ENCODE results near the gene SEMA6B.
"Not testable (repeated sequence)": the region's sequence is repeated elsewhere in the genome, so short reads cannot be mapped to it uniquely, and the experiment has no call there.

SEMA6B gene

DNA sequence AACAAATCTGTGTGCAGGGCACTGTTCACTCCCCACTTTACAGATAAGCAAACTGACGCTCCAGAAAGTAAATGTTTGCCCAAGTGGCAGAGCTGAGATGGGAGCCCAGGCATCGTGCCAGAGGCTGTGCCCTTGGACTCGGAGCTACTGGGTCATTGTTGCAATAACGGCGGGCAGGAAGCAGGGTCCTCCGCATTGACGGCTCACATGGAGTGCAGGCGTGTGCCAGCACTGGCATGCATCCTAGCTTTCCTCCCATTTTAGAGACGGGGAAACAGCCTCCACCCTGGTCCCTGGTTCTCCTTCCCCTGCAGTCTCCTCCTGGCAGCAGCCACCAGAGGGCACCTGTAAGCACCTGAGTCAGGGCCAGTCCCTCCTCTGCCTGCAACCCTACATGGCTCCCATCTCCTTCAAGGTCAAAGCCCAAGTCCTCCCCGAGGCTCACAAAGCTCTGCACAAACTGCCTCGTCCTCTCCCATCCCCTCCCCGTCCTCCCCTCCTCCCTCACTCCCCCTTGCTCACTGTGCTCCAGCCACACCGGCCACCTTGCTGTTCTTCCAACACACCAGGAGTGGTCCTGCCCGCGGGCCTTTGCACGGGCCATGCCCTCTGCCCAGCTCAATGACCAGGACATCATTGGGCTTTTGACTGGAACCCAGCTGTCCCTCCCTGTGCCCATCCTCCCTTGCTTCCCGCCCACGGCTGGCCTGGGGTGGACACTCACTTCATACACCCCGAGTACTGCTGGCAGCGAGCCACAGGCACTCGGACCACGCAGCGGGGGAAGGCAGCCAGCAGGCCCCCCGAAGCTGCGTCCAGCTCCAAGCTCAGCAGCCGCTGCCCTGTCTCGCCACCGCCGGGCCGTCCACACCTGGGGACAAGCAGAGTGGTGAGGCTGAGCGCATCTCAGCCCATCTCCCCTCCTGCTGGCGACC, 11.9 kb downstream of the SEMA6B start:
- no peak for DNase-seq (ENCODE audit: low read depth in 3 of 3)

DNA sequence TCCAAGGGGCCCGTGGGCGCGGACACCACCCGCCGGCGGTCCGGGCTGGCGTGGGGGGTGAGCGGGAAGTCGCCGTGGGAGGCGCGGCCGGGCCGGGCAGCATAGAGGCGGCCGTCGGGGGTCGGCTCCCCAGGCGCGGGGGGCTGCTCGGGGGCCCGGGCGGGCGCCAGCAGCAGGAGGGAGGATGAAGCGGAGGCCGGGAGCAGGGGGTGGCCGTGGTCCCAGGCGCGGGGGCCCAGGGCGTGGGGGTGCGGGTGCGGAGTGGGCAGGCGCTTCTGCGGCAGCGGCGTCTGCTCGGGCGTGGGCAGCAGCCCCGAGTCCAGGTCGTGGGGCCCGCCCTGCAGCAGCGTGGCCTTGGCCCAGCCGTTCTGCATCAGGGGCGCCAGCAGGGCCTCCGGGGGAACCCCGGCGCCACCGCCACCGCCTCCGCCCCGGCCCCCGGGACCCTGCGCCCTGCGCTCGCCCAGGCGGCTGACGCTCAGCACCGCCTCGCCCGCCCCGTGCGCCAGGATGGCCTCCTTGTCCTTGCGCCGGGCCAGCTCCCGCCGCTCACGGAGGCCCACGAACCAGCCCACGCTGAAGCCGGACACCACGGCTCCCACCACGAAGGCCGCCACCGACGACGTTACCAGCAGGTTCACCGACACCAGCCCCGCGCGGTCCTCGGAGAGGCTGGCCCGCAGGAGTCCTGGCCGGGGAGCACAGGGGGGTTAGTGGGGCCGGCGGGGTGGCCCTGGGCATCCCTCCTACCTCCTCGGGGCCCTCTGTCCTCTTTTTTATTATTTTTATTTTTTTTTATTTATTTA, 15.4 kb downstream of the SEMA6B start:
- no peak for DNase-seq (ENCODE audit: low read depth in 3 of 3)

DNA sequence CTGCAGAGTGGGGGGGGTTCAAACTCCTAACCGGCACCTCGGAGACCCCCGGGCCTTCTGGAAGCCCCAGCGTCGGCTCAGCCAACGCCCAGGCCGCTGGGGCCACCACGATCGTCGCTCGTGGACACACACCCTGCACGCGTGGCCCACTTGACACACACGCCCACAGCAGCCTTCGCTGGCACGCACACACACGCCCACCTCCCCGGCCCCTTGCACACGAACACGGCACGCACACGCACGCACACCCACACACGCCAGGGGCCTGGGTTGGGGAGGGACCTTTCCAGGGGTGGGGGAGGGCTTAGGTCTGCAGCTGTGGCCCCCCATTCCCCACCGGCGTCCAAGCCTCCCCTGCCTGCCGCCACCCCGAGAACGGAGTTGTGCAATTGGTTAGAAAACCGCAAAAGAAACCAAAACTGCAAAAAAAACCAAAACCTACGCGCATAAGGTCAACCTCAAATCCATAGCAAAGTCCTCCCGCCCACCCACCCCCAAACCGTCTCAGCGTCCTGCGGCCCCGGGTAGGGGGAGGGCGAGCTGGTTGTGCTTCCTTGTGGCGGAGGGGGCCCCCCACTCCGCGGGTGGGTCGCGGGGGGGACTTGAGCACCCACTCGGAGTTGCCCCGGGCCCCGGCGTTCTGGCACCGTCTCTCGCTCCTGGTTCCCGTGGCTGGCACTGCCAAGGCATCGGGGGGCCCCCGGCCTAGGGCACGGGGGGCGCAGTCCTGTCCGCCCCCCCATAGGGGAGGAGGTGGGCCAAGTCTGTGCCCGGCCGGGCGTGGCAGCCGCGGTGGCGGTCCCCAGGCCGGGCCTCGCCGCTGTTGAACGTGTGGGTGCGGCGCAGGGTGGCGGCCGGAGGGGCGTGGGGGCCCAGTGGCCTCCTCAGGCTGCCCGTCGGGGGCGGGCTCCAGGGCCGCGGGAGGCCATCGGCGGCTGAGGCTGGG, 16.3 kb downstream of the SEMA6B start:
- no peak for DNase-seq (ENCODE audit: low read depth in 3 of 3)

DNA sequence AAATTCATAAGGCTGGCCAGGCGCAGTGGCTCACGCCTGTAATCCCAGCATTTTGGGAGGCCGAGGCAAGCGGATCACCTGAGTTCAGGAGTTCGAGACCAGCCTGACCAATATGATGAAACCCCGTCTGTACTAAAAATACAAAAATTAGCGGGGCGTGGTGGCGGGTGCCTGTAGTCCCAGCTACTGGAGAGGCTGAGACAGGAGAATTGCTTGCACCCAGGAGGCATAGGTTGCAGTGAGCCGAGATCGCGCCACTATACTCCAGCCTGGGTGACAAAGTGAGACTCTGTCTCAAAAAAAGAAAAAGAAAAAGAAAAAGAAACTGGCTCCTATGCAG, 17.7 kb downstream of the SEMA6B start:
- DNase-seq (ENCODE audit: low read depth in 3 of 3), result not testable (repeated sequence)

DNA sequence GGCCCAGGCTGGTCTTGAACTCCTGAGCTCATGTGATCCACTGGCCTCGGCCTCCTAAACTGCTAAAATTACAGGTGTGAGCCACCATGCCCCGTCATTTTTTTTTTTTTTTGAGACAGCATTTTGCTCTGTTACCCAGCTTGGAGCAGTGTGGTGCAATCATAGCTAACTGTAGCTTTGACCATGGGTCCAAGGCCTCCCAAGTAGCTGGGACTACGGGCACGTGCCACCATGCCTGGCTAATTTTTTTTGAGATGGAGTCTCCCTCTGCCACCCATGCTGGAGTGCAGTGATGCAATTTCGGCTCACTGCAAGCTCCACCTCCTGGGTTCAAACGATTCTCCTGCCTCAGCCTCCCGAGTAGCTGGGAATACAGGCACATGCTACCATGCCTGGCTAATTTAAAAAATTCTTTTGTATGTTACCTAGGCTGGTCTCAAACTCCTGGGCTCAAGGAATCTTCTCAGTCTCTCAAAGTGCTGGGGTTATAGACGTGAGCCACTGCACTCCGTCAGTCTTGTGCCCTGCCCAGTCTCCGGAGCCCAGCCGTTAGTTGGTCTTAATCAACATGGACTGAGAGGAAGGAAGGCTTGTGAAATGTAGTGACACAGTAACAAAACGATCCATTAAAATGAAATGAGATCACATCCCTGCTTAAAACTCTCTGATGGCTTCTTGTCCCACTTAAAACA, 18.2 kb downstream of the SEMA6B start:
- DNase-seq (ENCODE audit: low read depth in 3 of 3), result no peak

DNA sequence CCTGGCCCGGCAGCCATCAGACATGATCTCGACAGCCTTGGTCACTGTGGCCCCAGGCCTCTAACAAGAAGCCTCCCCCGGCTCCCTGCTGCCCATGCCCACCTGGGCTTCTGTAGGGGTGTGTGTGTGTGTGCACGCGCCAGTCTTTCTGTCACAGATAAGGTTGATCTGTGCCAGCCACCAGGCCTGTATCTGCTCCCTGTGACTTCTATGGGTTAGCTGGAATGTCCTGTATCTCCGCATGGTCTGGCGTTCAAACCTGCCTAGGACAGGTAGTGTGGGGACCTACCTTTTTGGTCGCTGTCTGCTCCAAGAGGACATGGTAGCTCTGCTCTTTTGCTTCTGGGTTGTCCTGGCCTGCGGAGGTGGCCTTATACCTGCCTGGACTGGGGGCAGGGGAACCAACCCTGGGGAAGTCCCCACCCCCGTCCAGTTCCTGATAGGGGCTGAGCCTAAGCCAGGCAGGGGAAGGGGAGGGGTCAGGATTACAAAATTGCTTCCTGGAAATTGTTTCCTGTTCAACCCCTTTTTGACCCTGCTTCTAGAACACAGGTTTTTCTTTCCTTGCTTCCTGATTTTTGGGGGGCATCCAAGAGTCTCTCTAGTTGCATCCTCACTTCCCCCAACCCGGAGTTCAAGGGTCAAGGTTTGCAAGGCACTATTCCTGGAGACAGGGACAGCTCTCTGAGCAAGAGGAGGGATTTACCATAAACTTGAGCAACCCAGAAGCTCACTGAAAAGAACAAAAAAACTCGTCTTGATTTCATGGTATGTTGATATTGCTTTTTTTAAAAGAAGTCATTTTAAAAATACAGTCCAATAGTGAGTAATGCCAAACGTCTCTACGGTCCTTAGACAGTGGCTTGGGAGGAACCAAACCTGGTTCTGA, 19.5 kb downstream of the SEMA6B start, which contains the start of gene LRG1:
LRG1 (minus strand) TSS at position 344 of the 889 bp plus-strand sequence; CDS start at position 321, 23 bp downstream.
- no peak for DNase-seq (ENCODE audit: low read depth in 3 of 3)

DNA sequence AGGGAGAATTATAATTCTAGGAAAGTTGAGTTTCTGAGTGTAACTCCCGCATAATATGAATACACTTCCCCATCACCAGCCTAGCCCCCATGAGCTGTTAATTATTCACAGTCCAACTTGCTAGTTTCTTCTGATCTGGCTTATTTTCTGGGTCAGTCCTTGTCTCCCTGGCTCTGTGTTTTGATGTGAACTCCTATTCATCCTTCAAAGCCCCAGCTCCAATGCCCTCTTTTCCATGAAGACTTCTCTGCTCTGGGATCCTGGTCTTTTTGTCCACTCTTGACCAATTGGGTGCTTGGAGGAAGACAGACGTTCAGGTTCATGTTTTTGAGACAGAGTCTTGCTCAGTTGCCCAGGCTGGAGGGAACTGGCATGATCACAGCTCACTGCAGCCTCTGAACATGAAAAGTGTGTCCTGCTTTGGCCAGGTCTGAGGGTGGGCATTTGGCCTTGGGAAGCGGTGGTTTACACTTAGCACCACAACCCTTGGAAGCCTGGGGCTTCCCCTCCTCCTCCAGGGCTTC, 20.3 kb downstream of the SEMA6B start:
- no peak for DNase-seq (ENCODE audit: low read depth in 3 of 3)

DNA sequence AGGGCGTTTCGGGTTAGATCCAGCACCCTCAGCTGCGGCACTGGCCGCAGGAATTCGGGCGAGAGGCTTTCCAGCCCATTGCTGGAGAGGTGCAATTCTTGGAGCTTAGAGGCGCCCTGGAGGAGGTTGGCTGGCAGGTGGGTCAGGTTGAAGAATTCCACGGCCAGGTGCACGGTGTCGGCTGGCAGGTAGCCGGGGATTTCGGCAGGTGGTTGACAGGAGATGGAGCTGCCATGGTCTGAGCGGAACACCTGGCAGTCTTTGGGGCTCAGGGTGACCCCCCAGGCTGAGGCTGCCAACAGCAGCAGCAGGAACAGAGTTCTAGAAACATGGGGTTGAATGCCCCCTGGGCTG, 20.9 kb downstream of the SEMA6B start:
- DNase-seq (ENCODE audit: low read depth in 3 of 3), result no peak

DNA sequence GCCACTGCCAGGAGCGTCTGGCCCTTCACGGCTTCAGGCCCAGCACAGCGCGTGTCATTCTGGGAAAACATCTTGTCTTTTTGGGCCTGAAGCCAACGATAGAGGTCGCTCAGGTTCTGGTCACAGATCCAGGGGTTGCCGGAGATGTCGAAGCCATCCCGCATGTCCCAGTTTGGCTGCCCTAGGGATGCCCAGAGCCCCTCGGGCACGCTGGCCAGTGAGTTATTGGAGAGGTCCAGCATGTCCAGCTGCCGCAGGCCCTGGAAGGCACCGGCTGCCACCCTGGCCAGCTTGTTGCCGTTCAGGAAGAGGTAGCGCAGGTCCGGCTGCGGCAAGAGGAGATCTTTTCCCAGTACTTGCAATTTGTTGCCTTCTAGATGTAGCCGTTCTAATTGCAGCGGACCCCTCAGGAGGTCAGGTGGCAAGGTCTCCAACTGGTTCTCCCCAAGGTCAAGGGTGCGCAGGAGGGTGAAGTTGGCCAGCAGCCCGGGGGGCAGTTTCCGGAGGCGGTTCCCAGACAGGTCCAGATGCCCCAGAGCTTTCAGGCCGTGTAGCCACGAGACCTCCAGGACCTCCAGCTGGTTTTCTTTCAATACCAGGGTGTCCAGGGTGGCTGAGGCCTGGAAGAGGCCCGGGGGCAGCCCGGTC, 21.4 kb downstream of the SEMA6B start:
- no peak for DNase-seq (ENCODE audit: low read depth in 3 of 3)

DNA sequence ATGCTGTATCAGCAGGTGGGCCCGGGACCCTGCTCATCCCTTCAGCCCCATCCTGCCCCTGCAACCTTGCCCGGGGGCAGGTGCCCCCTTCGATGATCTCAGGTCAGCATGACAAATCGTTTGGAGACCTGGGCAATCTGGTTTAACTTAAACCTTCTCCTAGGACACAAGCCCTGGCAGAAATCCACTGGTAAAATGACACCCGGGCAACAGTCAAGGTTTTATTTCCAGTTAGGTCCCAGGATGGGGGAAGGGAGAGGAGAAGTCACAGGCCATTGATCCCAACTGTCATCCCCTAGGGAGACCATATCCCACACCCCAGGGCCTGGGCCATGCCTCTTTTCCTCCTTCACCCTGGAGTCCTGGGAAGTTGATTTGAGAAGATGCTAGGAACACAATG, 22.7 kb downstream of the SEMA6B start:
- DNase-seq (ENCODE audit: low read depth in 3 of 3), result no peak

DNA sequence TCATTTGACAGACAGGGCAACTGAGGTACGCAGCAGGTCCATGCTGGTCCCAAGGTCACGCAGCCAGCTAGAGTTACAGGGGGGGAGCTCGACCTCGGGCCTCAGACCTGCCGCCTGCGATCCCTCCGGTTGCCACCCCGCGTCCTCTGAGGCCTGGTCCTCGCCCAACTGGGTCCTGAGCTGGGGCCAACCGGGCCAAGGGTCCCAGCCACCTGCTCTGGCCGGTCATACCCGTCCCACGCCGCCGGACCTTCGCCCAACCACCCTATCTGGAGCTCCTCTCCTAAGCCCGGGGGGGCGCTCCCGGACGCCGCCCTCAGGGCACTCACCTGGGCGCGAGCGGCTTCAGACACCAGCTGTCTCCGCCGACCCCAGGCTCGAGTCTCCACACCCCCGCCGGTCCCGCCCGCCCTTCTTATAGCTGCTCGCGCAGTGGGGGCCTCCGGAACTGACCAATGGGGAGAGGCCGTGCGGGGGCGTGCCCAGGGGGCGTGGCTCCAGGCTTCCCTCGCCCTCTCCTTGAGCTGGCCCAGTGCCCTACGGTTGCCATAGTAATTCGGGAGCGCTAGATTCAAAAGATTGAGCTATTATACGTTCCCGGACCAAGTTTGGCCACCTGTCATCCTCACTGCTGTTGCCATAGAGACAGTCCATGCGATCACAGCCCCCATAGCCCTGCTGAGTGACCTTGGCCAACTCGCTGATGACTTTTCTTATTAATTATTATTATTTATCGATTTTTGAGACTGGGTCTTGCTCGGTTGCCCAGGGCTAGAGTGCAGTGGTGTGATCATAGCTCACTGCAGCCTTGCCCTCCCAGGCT, 24.4 kb downstream of the SEMA6B start, which contains the start of gene PLIN5:
PLIN5 (minus strand) TSS at position 389 of the 823 bp plus-strand sequence. CDS start 1,150 bp downstream, outside the sequence.
- no peak for DNase-seq (ENCODE audit: low read depth in 3 of 3)

DNA sequence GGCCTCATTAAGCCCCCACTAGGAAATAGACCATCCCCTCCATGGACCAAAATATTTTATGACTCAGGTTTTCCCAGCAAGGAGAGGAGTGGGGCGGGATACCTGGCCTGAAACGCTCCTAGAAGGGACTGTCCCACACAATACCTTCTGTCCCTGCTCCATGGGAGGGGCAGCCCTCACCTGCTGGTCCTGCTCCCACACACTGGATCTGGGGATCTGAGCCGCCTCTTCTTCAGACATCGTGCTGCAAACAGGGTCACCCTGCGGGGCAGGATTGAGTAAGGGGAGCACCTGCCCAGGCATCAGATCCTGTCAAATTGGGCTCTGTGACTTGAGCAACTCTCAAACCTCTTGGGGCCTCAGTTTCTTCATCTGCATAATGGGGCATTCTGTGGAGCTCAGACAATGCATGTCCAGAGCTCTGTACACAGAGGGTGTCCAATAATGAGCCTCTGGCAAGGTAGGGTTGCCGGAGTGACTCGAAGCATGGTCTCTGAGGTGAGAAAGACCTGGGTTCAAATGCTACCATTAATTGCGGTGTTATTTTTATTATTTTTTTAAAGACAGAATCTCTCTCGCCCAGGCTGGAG, 25.6 kb downstream of the SEMA6B start:
- DNase-seq (ENCODE audit: low read depth in 3 of 3), result no peak

DNA sequence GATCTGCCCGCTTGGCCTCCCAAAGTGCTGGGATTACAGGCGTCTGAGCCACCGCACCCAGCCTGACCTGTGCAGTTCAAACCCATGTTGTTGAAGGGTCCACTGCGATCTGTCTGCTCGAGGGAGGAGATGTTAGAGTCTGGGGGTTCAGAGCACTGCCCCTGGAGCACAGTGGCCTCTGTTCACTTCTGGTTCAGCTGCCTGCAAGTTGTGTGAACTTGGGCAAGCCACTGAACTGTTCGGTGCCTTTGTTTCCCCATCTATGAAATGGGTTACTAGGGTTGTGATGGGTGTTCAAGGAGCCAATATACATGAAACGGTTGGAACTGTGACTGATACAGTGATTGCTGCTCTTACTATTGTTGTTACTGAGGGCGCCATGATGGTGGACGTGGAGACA, 26.1 kb downstream of the SEMA6B start:
- DNase-seq (ENCODE audit: low read depth in 3 of 3), result no peak

DNA sequence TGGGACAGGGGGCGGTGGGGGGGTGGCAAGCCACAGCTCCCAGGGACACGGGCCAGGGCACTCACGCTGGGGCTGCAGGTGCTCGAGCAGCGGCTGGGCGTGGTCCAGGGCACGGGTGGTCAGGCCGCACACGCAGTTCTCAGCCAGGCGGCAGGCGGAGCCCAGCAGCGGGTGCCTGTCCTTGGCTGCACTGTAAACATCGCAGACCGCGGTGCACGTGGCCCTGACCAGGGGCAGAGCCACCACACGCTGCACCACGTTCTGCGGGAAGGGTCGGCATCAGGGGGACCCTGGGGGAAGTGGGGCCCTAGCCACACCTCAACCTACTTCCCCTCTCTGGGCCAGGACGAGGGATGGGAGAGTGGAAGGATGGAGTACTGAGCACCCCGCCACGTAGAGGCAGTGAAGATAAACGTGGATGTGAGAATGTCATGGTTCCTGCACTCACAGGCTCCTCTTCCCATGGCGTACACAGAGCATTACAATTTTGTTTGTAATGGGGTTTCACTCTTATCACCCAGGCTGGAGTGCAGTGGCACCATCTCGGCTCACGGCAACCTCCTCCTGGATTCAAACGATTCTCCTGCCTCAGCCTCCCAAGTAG, 27.8 kb downstream of the SEMA6B start:
- no peak for DNase-seq (ENCODE audit: low read depth in 3 of 3)

DNA sequence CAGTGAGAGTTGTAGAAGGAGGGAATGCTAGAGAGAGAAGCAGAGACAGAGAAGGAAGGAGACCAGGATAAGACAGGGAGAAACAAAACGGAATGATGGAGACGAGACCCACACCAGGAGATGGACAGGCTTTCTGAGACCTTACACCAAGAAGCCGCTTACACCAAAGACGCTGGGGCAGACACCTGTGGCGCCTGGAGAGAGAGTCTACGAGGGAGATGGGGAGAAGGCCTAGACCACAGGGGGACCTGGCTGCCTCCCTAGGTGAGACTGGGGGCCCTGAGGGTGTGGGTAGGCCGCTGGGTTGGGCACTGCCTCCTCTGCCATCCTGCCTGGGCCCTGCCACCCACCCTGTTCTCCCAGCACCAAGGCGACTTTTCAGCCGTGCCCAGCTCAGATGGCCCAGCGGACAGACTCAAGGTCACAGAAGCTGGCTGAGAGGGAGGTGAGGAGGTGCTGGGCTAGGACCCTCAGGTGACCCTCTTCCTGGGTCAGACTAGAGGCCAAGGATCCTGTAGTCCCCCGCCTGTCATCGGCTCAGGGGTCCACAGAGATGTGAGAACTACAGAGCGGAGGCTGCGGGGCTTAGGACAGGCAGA, 29.5 kb downstream of the SEMA6B start:
- no peak for DNase-seq (ENCODE audit: low read depth in 3 of 3)

DNA sequence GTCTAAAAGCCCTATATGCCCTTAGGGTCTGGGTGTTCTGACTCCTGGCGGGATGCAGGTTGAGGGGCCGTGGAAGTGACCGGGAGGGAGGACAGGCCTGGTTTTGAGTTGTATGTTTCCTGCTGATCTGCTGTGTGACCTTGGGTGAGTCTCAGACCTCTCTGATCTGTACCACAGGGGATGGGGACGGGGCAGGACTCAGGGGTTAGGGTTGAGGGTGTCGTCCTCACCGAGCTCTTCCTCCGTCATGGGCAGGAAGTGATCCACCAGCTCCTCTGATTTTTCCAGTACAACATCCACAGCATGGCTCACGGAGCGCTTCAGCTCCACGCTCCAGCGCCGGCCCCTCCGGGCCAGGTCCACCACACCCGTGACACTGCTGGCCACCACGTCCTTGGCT, 30.6 kb downstream of the SEMA6B start:
- DNase-seq (ENCODE audit: low read depth in 3 of 3), result no peak

DNA sequence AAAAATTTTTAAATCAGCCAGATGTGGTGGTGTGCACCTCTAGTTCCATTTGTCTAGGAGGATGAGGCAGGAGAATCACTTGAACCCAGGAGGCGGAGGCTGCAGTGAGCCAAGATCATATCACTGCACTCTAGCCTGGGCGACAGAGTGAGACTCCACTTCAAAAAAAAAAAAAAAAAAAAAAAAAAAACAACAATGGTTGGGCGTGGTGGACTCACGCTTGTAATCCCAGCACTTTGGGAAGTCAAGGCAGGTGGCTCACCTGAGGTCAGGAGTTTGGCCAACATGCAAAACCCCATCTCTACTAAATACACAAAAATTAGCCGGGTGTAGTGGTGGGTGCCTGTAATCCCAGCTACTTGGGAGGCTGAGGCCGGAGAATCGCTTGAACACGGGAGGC, 32.1 kb downstream of the SEMA6B start:
- not testable (repeated sequence) for DNase-seq (ENCODE audit: low read depth in 3 of 3)
